ENCODE results near the gene TBC1D3B.
"Not testable (repeated sequence)": the region's sequence is repeated elsewhere in the genome, so short reads cannot be mapped to it uniquely, and the experiment has no call there.

Gene TBC1D3B

DNA sequence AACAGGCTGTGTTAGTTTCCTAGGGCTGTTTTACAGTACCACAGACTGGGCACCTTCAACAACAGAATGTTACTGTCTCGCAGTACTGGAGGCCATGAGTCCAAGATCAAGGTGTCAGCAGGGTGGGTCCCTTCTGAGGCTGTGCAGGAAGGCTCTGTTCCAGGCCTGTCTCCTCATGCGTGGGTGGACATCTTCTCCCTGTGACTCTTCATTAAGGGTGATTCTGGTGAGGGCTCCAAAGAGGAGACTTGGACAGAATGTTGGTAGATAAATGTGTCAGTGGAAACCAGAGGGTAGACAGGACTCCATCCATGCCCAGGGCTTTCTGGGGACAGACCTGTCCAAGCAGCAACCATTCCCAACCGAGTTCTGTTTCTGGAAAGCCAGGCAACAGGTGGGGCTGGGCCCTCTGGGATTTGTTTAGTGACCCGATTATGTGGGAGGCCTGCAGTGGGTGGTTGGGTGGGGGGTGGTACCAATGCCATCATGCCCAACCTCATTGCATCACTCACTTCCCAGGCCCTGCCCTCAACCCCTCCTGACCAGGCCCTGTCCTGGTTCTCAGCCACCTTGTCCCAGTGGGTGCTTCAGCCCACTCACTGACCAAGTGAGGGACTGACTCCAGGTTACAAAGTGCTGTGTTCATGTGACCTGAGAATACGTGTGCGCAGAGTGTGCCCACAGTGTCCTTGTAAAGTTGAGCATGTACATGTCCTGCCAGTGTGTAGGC, 5.2 kb upstream of the TBC1D3B start:
- DNase-seq (ENCODE audit: low spot score) = not testable (repeated sequence)

DNA sequence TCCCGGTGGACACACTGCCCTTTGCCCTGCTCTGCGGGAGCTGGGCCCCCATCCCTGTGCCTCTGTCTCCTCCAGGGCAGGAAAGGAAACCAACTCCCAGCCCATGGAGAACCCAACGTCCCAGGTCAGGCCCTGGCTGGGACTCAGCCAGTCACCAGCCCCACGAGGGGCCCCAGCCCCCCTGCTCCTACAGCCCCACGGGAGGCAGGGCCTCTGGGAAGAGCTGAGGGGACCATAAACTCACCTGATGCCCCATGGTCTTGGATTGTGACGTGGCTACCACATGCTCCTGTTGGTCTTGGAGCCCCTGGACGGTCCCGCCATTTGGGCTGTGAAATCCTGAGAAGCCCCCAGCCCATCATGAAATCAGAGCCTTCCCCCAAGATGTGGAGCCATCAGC, 7.6 kb downstream of the TBC1D3B start:
- not testable (repeated sequence) for DNase-seq (ENCODE audit: low spot score)

DNA sequence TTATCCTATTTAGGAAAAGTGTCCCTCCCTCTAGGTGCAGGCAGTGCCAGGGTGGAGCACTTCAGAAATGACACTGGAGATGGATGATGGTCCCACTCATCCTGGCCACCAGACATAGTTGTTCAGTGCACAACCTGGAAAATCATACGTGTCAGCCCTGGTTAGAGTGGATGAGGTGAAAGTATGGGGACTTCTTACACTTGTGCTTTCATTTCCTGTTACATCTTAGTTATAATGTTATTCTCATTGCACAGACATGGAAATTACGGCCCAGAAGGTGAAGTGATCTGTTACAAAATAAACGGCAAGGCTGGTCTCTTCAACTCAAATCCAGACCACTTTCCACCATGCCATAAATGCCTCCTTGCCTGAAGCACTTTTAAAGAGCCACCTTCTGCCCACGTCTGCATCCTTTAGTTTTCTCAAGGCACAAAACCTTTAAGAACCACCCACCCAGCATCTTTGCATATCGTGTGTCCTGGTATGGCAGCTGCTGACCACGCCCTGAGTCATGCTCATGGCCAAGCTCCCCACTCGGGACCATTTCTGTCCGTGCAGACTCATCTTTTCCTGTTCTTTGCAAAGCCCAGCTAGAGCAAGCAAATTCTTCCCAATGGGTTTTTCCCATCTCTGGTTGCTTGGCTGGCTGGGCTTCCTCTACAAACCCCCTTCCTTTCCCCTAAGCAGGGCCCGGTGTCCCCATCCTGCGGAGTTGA, 22.4 kb downstream of the TBC1D3B start:
- no peak for DNase-seq (ENCODE audit: low spot score)

DNA sequence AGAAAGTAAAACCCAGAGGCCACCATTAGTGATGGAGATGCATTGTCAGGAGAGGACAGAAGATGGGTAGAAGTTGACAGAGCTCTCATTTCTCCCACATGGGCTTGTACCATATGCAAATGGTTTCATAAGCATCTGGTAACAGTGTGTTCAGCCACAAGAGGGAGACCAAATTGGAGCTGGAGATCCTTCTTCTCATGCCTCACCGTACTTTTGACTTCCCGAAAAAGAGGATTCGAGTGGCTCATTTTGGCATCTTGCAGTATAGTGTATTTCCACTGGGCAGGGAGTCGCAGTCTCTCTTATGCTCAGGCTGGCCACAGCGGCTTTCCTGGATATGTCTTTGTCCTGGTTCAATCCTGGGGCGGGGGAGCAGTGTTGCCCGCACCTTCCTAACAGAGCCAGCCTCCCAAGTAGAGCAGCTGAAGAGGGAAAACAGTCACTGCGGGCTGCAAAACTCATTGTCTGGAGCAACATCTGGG, 23.8 kb downstream of the TBC1D3B start:
- no peak for DNase-seq (ENCODE audit: low spot score)

DNA sequence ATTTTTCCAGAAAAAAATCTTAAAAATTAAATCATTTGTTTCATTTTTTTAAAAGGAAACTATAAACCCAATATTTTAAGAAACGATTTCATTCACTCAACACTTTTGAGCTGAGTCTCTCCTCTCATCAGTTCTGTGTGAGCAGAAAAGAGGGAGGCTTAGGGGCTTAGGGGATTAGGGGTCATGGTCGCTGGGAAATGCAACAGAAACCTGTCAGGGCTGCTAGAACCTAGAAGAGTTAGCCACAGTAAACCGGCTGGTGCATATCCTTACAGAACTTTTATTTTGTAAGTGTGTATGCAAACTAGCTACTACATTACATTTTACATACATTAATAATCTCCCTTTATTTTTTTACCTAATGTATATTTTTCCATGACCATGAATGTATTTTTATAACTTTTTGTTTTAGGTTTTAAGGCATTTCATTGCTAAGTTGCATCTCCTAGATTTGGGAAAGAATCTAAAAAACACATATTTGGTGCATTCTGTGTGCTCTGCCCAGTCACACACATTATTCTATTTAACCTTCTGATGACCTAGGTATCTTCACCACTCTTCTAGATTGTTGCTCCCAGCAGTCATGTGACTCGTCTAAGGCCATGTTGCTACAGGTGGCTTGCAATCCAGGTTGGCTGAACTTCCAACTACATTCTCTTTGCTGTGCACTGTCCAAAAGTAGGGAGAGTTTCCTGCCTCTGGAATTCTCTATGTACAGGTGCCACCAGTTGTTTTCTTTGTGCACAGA, 24.4 kb downstream of the TBC1D3B start:
- DNase-seq (ENCODE audit: low spot score) = no peak

DNA sequence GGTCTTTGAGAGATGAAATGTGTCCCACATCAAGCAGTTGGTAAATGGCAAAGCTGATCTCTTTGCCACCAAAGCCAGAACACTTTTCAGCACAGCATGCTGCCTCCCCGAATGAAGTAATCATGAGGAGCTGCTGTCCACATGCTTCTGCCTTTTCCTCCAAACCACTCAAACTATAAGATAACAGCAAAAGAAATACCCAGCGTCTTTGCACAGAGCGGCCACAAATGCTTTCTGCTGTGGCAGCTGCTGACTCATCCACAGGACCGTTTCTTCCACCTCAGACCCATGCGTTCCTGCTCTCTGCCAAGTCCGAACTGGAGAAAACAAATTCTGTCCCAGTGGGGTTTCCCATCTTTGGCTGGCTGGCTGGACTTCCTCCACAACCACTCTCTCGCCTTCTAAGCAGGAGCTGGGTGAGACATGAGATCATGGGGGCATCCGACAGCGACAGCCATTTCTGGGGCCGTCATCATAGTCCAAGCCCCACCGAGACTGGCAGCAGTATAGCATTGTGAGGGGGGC, 27.1 kb downstream of the TBC1D3B start:
- DNase-seq (ENCODE audit: low spot score) = peak; percentile 30

DNA sequence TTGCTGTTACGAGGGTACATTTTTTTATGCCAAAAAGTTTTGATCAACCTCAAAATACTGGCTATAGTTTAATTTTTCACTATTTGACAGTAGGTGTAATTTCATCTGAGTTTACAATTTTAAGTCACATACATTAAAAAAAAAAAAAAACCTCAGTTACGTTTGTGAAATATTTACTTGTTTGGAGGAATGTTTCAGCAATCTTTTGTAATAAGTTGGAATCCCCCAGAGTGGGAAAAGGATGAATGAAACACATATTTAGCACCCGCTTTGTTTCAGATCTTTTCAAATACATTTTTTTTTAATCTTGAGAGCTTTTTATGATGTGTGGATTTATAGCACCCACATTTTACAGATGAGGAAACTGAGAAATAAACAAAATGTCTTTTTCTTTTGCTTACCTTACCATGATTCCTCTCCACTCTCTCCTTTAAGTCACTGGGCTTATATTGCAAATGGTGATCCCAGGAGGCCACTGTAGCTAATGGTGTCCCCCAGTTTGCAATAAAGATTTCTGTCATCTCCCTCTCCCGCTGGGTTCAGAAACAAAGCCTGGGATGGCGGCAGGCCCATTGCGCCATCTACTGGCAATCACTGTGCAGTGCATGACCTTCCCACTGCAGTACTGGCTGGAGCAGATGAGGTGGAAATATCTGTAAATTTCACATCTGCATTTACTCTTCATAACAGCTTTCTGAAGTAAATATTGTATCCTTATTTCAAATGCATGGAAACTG, 27.7 kb downstream of the TBC1D3B start:
- peak; percentile 80 for DNase-seq (ENCODE audit: low spot score)

DNA sequence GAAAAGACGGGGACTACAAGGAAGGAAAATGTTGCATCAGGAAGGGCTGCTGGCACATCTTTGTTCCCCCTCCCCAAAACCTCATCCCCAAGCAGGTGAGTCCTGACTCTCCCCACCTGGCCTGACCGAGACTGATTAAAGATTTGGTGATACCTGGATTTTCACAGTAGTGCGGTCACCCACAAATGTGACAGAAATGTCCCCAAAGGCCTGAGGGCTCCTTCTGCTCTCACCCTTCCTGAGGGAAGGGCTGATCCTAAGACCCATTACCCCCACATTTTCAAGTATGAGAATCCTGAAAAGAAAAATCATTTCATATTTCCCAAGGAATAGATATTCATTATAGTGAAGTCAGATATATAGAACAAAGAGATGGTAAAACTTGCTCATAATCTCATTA, 28.8 kb downstream of the TBC1D3B start:
- no peak for DNase-seq (ENCODE audit: low spot score)

DNA sequence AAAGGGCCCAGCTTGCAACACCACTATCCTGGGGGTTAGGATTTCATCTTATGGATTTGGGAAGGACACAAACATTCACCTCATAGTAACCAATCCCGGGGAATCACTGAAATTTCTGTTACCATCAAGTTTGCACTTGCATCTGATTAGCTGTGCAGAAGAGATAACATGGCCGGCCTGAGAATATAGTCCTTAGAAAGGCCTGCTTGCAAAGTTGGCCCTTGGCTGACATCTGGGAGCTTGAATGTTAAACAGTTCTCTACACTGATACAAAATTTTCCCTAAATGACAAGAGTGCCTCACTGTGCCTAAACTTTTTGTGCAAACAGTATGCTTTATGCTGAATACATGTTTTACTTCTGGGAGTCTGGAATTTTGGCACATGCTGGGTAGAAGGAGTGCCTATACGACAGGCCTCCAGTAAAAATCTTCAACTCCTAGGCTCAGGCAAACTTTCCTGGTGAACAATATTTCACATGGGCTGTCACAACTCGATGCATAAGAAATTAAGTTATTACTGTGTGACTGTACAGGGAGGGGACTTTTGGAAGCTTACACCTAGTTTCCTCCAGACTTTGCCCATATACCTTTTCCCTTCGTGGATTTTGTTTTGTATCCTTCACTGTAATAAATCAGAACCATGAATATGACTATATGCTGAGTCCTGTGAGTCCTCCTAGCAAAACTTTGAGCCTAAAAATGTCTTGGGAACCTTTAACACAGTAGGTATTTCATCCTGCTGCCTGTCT, 31.3 kb downstream of the TBC1D3B start:
- DNase-seq (ENCODE audit: low spot score) = no peak

DNA sequence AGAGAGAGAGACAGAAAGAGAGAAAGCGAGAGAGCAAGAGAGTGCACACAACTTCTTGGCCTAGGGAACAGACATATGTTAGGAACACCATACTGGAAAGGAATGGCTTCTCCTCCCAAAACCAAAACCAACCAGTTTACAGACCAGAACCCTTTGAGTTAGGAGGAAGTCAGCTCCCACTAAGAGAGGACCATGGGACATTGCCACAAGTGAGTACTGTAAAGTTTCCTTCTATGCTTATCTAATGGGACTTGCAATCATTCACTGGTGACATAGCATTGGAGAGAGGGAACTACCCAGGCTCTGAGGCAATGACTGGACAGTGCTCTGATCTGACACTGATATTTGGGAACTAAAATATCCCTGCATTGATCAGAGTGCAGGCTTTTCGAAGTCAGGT, 32.4 kb downstream of the TBC1D3B start:
- DNase-seq (ENCODE audit: low spot score) = no peak

DNA sequence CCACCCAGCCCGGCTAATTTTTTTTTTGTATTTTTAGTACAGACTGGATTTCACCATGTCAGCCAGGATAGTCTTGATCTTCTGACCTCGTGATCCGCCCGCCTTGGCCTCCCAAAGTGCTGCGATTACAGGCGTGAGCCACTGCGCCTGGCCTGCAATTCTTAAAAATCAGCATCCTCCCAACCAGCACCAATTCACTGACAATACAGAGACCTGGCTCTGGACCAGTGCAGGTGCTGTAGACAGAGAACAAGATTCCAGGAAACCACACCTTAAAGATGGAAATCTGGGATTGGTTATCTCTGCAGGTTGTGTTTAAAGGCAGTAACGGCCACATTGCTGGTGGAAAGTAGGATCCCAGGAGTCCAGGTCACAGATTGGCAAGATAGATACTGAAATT, 33.6 kb downstream of the TBC1D3B start:
- no peak for DNase-seq (ENCODE audit: low spot score)

DNA sequence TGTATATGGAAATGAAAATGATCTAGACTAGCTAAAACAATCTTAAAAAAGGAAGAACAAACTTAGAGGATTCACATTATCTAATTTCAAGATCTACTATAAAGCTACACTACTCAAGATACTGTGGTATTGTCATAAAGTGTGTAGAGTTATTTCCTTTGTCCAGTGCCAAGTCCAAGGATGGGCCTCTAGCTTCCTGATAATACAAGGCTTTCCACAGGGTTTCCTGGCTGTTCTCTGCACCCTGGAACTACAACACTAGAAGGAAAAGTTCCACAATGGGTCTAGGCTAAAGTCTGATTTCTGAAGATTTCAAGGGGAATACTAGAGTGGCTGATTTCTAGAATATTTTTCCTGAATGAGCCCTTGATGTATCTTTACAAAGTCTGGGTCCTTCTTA, 34.2 kb downstream of the TBC1D3B start:
- no peak for DNase-seq (ENCODE audit: low spot score)

DNA sequence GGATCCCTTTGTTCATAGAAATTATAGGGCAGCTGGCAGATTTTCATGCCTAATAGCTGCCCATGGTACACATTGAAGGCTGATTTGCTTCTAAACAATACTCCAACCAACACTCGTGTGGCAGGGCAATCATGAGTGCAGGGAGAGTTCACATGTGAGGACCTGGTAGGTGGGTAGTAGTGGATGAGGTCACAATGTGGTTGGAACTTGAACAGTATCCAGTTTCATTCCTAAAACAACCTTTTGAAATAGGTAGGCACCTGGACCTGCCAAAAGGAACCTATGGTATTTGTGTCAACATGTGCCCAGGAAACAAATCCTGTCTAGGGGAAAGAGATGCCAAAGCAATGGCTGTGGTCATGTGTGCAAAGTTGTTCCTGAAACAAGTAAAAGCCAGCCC, 40.0 kb downstream of the TBC1D3B start:
- no peak for DNase-seq (ENCODE audit: low spot score)

DNA sequence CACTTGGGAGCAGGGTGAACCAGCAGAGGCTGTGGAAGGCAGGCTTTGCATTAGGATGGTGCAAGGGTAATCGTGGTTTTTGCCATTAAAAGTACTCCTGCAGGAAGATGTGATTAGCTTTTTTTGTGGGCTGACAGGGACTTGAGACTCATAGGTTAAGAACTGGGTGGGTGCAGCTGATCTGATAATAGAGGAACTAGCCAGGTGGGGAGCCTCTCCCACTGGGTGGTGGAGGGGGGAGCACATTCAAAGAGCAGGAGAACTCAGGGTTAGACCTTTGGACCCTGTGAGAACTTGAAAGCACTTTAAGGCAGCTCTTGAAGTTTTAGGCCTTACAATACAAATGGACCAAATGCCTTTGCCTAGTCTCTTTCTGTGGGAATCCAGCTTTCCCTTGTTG, 40.4 kb downstream of the TBC1D3B start:
- DNase-seq (ENCODE audit: low spot score) = no peak

DNA sequence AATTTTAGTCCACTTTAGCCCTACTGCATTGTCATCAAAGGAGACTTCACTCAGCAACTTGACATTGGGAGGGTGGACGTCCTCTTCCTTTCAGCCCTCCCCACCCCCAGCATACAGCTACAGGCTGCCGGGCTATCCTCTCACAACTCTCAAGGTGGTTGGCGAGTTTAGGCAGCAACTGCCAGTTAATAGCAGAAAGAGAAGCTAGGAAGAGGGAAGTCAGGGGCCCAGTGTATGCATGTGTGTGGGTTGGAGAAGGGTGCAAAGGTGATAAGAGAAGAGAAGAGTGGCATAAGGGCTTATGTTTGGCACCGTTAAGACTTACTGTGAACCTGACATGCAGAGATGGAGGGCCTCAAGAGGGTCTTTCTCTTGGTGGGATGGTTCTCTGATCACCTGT, 41.0 kb downstream of the TBC1D3B start:
- no peak for DNase-seq (ENCODE audit: low spot score)

DNA sequence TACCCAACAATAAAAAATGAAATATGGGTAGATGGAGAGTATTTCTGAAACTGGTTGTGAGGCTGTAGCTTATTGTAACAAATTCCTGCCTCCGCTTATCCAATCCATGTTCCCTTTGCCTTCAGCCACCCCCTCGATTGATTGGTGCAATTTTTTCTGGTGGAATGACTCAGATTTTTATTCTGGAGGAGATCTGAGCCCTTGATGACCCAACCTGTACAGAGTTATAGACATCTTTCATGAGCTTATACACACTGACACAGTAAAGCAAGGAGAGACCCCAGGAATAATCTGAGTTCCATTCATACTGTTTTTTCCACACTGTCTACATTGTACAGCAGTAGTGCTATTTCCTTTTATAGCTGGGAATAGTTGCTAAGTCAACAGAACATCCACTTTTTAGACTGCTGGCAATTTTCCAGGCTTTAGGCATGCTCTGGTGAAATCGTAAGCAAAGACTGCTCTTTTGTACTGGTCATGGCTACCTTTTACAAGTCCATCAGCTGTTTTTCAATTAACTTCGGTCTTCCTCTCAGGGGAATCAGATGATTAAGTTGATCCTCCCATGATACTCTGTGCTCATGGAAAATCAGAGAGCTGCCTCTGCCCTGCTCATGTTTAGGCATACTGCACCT, 42.7 kb downstream of the TBC1D3B start:
- DNase-seq (ENCODE audit: low spot score) = no peak

DNA sequence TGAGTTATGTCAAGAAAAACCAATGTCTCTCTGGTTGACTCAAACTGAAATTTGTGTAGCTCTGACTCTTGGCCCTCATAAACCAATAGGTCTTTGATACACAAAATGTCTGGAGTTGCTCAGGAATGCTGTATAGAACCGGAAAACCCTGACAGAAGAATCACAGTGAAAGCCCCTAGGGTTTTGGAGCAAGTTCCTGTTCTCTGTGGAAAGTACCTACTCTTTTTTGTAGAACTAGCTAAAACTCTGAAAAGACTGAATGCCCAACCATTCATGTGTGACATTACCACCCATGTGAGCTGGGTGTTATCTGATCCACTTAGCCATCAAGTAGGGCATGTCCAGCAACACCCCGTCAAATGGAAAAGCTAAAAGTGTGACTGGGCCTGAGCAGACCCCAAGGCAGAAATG, 44.0 kb downstream of the TBC1D3B start:
- DNase-seq (ENCODE audit: low spot score) = no peak

DNA sequence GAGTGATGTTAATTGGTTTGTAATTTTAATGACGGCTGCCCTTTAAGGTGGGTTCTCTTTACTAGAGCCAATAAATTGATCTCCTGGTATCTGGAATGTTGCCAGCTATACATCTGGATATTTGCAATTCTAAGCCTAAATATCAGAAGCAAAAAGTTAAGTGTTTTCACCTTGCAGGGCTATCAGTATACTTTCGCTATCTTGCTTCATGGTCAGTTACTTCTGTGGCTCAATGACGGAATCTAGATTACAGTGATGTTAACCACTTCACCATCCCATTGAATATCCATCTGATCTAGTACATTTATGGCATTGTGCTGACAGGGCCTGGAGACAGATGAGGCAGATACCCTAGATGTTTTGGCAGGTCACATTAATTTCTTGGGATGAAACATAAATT, 44.5 kb downstream of the TBC1D3B start:
- DNase-seq (ENCODE audit: low spot score) = no peak

DNA sequence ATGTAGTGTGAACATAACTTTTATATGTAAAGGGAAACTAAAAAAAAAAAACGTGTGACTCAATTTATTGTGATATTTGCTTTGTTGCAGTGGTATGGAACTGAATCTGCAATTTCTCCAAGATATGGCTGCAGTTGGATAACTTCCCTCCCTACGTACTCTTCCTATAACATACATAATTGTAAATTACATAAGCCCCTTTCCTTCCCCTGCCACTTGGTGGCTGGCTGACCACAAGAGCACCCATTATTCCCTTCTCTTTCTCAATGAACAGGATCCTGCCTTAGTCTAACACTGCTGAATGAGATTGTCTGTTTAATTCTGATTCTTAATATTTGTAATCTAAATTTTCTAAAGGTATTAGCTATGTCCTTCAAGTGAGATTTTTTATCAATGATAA, 45.0 kb downstream of the TBC1D3B start:
- no peak for DNase-seq (ENCODE audit: low spot score)

DNA sequence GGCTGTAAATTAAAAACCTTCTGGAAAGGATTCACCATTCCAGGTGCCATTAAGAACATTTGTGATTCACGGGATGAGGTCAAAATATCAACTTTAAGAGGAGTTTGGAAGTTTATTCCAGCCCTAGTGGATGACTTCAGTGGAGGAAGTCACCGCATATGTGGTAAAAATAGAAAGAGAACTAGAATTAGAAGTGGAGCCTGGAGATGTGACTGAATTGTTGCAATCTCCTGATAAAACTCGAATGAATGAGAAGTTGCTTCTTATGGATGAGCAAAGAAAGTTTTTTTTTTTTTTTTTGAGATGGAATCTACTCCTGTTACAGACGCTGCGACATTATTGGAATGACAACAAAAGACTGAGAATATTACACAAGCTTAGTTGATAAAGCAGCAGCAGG, 46.1 kb downstream of the TBC1D3B start:
- no peak for DNase-seq (ENCODE audit: low spot score)

DNA sequence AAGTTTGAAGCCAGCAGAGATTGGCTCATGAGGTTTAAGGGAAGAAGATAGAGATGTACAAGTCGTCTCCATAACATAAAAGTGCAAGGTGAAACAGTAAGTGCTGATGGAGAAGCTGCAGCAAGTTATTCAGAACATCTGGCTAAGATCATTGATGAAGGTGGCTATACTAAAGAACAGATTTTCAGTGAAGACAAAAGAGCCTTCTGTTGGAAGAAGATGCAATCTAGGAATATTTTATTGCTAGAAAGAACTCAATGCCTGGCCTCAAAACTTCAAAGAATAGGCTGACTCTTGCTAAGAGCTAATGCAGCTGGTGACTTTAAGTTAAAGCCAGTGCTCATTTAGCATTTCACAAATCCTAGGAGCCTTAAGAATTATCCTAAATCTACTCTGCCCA, 46.8 kb downstream of the TBC1D3B start:
- DNase-seq (ENCODE audit: low spot score) = no peak

Measured in activated CD4-positive, alpha-beta T cell treated with anti-CD3 and anti-CD28 coated beads, Interleukin-2, Interleukin-4, amounts not matched to agents 100 ng/mL and 50 ng/mL, durations not matched to agents 16 hours and 8 hours (primary cell).